HEK293 (cell line): ENCODE results near the gene HEYL.

ENCODE experiments used
- ATF2 ChIP-seq: fragments of 450-650 bp; formaldehyde crosslinking; IDR thresholded peaks from 2 replicates; pipeline ENCODE4 v1.5.1; 2016; ENCODE audit warnings: missing biosample characterization, missing genetic modification characterization, low read depth
- CTCF ChIP-seq: fragments of 450-650 bp; formaldehyde crosslinking; IDR thresholded peaks from 2 replicates; pipeline ENCODE4 v1.5.1; 2016; ENCODE audit warnings: missing biosample characterization, missing genetic modification characterization
- MYNN ChIP-seq: fragments of 450-650 bp; formaldehyde crosslinking; IDR thresholded peaks from 2 replicates; pipeline ENCODE4 v1.5.1; 2016; ENCODE audit warnings: missing biosample characterization, missing genetic modification characterization, borderline replicate concordance
- REST ChIP-seq: fragments of 450-650 bp; formaldehyde crosslinking; IDR thresholded peaks from 2 replicates; pipeline ENCODE4 v1.5.1; 2016; ENCODE audit warnings: missing biosample characterization, missing genetic modification characterization
- YY1 ChIP-seq: fragments of 450-650 bp; formaldehyde crosslinking; IDR thresholded peaks from 2 replicates; pipeline ENCODE4 v1.5.1; 2018; ENCODE audit warnings: missing biosample characterization, missing genetic modification characterization
- ZNF138 ChIP-seq: fragments of 450-650 bp; formaldehyde crosslinking; IDR thresholded peaks from 2 replicates; pipeline ENCODE4 v1.5.1; 2016; ENCODE audit warnings: missing biosample characterization, missing genetic modification characterization, borderline replicate concordance
- ZNF239 ChIP-seq: fragments of 450-650 bp; formaldehyde crosslinking; IDR thresholded peaks from 2 replicates; pipeline ENCODE4 v1.5.1; 2016; ENCODE audit warnings: missing biosample characterization, missing genetic modification characterization
- ZNF24 ChIP-seq: fragments of 450-650 bp; formaldehyde crosslinking; IDR thresholded peaks from 2 replicates; pipeline ENCODE4 v1.5.1; 2016; ENCODE audit warnings: missing biosample characterization, missing genetic modification characterization
- ZNF530 ChIP-seq: fragments of 450-650 bp; formaldehyde crosslinking; IDR thresholded peaks from 2 replicates; pipeline ENCODE4 v1.5.1; 2016; ENCODE audit warnings: low read depth, missing biosample characterization, missing genetic modification characterization
- ZNF558 ChIP-seq: fragments of 450-650 bp; formaldehyde crosslinking; IDR thresholded peaks from 2 replicates; pipeline ENCODE4 v1.5.1; 2016; ENCODE audit warnings: missing biosample characterization, missing genetic modification characterization
- ZNF629 ChIP-seq: fragments of 450-650 bp; formaldehyde crosslinking; IDR thresholded peaks from 2 replicates; pipeline ENCODE4 v1.5.1; 2017; ENCODE audit warnings: missing biosample characterization, missing genetic modification characterization
- ZNF777 ChIP-seq: fragments of 450-650 bp; formaldehyde crosslinking; IDR thresholded peaks from 2 replicates; pipeline ENCODE4 v1.5.1; 2017; ENCODE audit warnings: missing biosample characterization, missing genetic modification characterization, borderline replicate concordance
- ZNF830 ChIP-seq: fragments of 450-650 bp; IDR thresholded peaks from 2 replicates; pipeline ENCODE4 v1.5.0; 2018; ENCODE audit warnings: missing biosample characterization, missing genetic modification characterization, low read depth, mild to moderate bottlenecking, moderate library complexity

- TF ChIP-seq ZNF558 (no peak), ZNF239 (tag by site-specific recombination) (no peak), CTCF (tag by site-specific recombination) (peak; percentile 81; the same call in 1 of the 2 replicates), YY1 (tag by site-specific recombination) (no peak), ZNF629 (no peak), MYNN (tag by site-specific recombination) (no peak), ZNF24 (tag by site-specific recombination) (no peak), ATF2 (tag by site-specific recombination) (no peak), ZNF830 (tag by site-specific recombination) (no peak), ZNF138 (no peak), REST (tag by site-specific recombination) (no peak), ZNF530 (tag by site-specific recombination) (no peak), ZNF777 (tag by site-specific recombination) (no peak)
These were observed 29.7 kb downstream of the HEYL start for GRCh38 chr1:39609618-39610331.
